A673 (cell line): ENCODE measurements around the gene PRKAG2.

Experiments
- EZH2 ChIP-seq: fragments of 200-600 bp; sonication (generic); IDR thresholded peaks from 2 replicates; pipeline ENCODE4 v1.6.1; 2017; ENCODE audit warnings: borderline replicate concordance, low read depth, mild to moderate bottlenecking, mixed read lengths, antibody characterized with exemption, low read length; ENCODE audit not compliant: poor library complexity, severe bottlenecking
- TF ChIP-seq, protein P1 (sequence below): fragments of 300-800, 200-600 bp; sonication (generic); conservative IDR thresholded peaks from 2 replicates; pipeline ENCODE4 v1.5.1; 2017; ENCODE audit warnings: low read depth, mild to moderate bottlenecking, antibody characterized with exemption, low read length, moderate library complexity, mixed read lengths

DNA sequence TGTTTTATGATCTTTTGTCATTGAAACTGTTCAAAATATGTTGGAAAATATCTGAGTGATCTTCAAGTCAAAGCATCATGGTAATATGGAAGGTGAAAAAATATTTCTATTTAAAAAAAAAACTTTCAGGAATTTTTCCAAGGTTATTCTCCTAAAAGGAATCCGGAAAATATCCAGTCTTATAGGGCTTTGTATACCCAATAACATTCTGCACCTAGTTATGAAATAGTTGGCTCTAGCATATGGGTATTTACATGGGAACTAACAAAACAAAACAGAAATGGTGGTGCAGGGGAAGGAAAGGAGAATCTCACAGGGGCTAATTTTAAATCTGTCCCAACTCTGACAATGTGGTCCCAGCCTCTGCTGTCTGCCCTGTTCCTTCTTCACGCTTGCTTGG is 190.1 kb downstream of the PRKAG2 start:
- TF ChIP-seq, protein P1, sequence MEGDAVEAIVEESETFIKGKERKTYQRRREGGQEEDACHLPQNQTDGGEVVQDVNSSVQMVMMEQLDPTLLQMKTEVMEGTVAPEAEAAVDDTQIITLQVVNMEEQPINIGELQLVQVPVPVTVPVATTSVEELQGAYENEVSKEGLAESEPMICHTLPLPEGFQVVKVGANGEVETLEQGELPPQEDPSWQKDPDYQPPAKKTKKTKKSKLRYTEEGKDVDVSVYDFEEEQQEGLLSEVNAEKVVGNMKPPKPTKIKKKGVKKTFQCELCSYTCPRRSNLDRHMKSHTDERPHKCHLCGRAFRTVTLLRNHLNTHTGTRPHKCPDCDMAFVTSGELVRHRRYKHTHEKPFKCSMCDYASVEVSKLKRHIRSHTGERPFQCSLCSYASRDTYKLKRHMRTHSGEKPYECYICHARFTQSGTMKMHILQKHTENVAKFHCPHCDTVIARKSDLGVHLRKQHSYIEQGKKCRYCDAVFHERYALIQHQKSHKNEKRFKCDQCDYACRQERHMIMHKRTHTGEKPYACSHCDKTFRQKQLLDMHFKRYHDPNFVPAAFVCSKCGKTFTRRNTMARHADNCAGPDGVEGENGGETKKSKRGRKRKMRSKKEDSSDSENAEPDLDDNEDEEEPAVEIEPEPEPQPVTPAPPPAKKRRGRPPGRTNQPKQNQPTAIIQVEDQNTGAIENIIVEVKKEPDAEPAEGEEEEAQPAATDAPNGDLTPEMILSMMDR: no peak
- TF ChIP-seq EZH2: no peak
